Erythroblast (primary cell): Measurements from ENCODE around the gene MAP2K3.
"Not testable (repeated sequence)": the region's sequence is repeated elsewhere in the genome, so short reads cannot be mapped to it uniquely, and the experiment has no call there.

Source experiments
- GATA1 ChIP-seq: IDR thresholded peaks from 2 replicates; pipeline ENCODE4 v1.6.1; 2011; ENCODE audit warnings: low read depth, mild to moderate bottlenecking, control low read depth, low read length, moderate library complexity
- POLR2A ChIP-seq: IDR thresholded peaks from 2 replicates; pipeline ENCODE4 v1.6.1; 2011; ENCODE audit warnings: mild to moderate bottlenecking, low read length

- not testable (repeated sequence) for TF ChIP-seq POLR2A, GATA1
These were observed 62.2 kb downstream of the MAP2K3 start for GRCh38 chr17:21346651-21347250.
